Right lobe of liver (tissue), 6 donors: ENCODE results near the gene MYOM3. TPM values are rescaled to one million over a fixed set of nuclear protein-coding genes. Genes with fewer than 3 reads are reported as not detected.
A peak's percentile ranks its signal among the peaks of the same experiment; 100 is the strongest.

Source experiments
- ATAC-seq, 4 donors: fragments of 200-7000 bp; cut with Tn5 transposase; one replicate each; pipeline ENCODE4 v1.9.1; 2020; ENCODE audit warnings: mild to moderate bottlenecking in 4 of 4, moderate library complexity in 4 of 4
- DNase-seq, 3 donors: peaks; one replicate each; pipeline ENCODE4 v3.0.0-alpha.2; 2020
- H3K27ac ChIP-seq, 3 donors: fragments of 200-600 bp; one replicate each; pipeline ENCODE4 v1.8.0; 2022
- H3K27me3 ChIP-seq, 2 donors: fragments of 200-600 bp; one replicate each; pipeline ENCODE4 v1.8.0; 2022
- H3K36me3 ChIP-seq, 4 donors: fragments of 200-600 bp; sonication (generic) in 1 of 4; one replicate each; pipeline versions ENCODE4 v1.5.1 to v1.8.0; 2017 to 2022; ENCODE audit warnings: control low read depth in 1 of 4
- H3K4me1 ChIP-seq, 4 donors: fragments of 200-600 bp; sonication (generic) in 1 of 4; one replicate each; pipeline versions ENCODE4 v1.5.1 to v1.8.0; 2017 to 2022; ENCODE audit warnings: control low read depth in 1 of 4
- H3K4me3 ChIP-seq, 3 donors: fragments of 200-600 bp; one replicate each; pipeline ENCODE4 v1.8.0; 2022
- H3K9me3 ChIP-seq, 4 donors: fragments of 200-600 bp; sonication (generic) in 1 of 4; one replicate each; pipeline versions ENCODE4 v1.5.1 to v1.8.0; 2017 to 2022; ENCODE audit warnings: control low read depth in 1 of 4
- CTCF ChIP-seq, 4 donors: fragments of 200-600 bp in 3 of 4; fragments of 450-650 bp in 1 of 4; IDR thresholded peaks; one replicate each; pipeline versions ENCODE4 v1.5.1 to v1.8.0; 2016 to 2022; ENCODE audit warnings: antibody characterized with exemption in 4 of 4, mild to moderate bottlenecking in 2 of 4
- POLR2A ChIP-seq: fragments of 450-650 bp; IDR thresholded peaks from one replicate; pipeline ENCODE4 v1.6.1; 2017; ENCODE audit warnings: antibody characterized with exemption, mild to moderate bottlenecking
- WGBS: methylation state at CpG from one replicate; pipeline ENCODE4 v1.1.6; 2018; ENCODE audit warnings: low coverage, low lambda C conversion rate; ENCODE audit not compliant: insufficient coverage; ENCODE audit errors: missing lambda C conversion rate; 5-methylcytosine and 5-hydroxymethylcytosine counted together
- intact Hi-C, 2 donors: fragments of 100-400 bp; cut with DNase I; formaldehyde crosslinking; loops; one replicate each; pipeline versions ENCODE4 v1.11.2 to v1.14.1; 2022
- total RNA-seq, 6 experiments: library from RNA; depleted of rRNA in 2 of 6; stranded (reverse); fragments of >200 nt in 2 of 6; fragmentation: NEBNext Ultra II Directional in 3 of 6; extraction: Animal tissue kit (Norgen Biotek cat#: 25700) in 3 of 6; gene quantifications; one replicate each; pipeline versions ENCODE4 v1.1.0 to v1.2.4, GENCODE V29; 2016 to 2023
- donor health status: DM: no; HTN: yes; CAD: no.
- donor health status: DM: no; HTN: no; CAD: no.
- donor health status: DM: no; HTN: no; CAD: no.
- donor health status: DM: no; HTN: yes; CAD: no.
- donor health status: DM: no; HTN: yes; CAD: no.

Gene MYOM3
- total RNA-seq, 6 experiments from 2014 or later = 0.04 to 0.37 (median 0.13) TPM

- 4% methylated on average over 12 of the region's 12 CpGs for WGBS
- peak overlapping the region in 1 of 3 donors; percentile 17 for H3K4me3 ChIP-seq
- intact Hi-C loops = no loop called here
These were observed 39.2 kb upstream of the MYOM3 start for GRCh38 chr1:24151175-24151533.

DNA sequence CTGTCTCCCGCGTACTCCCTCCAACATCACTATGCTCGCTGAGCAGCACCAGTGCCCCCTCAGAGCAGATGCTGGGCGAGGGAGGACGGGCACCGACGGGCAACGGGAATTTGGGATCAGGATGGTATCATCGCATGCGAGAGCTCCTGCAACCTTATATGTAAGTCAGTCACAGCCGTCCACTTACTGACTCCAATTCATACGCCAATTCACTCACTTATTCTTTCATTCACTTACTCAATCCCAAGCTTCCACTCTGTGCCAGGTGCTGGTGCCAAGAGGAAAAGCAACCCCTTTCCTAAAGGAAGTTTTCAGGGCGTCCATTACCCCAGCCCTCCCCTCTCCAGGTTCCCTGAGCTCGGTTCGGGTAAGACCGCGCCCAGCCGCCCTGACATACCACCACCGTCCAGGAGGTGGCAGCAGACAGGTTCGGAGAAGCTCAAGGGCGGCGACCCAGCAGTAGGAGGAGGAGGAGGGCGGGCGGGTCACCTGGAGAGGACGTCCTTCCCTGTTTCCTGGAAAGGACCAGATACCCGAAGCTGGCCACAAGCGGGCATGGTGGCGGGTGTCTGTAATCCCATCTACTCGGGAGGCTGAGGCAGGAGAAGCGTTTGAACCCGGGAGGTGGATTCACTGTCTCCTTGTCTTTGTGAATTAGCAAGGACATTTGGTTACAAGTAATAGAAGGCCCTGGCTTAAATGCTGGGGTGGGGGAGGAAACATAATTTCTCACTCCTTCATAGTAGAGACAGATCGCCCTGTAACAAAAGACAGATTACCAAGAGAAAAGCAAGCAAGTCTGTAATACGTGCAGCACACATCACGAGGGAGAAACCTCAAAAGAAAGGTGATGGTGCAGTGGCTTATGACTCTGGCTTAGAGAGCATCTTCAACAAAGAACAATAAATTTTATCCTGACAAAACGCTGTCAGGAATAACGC lies 38.6 kb upstream of the MYOM3 start:
- Histone ChIP-seq H3K9me3 (no peaks in the 10 kb centered on the region), H3K4me3 (peak overlapping the region in 1 of 3 donors; percentile 17), H3K36me3 (no peaks in the 10 kb centered on the region), H3K27ac (peak overlapping the region in 2 of 3 donors; percentile 32 to 76), H3K27me3 (no peaks in the 10 kb centered on the region), H3K4me1 (peaks cover 0 to 24% (median 0%) of the 10 kb centered on the region in 4 donors)
- DNase-seq = peak; percentile 90 to 94 (median 92)
- peak; percentile 93 to 96 (median 94) for ATAC-seq
- 11% methylated on average over 35 of the region's 36 CpGs for WGBS
- TF ChIP-seq POLR2A (peak; percentile 38), CTCF (IDR thresholded peaks at IDR 0.05) (peak; percentile 83 to 94 (median 86))
- intact Hi-C loops = no loop called here

More at GRCh38 chr1:24151175-24151533, 39.2 kb upstream of the MYOM3 start:
- DNase-seq (peak; percentile 65 to 81 (median 70)), ATAC-seq (peak; percentile 37 to 49 (median 44))
- Histone ChIP-seq H3K27ac (peak overlapping the region in 2 of 3 donors; percentile 32 to 76), H3K9me3 (no peaks in the 10 kb centered on the region), H3K4me1 (peaks cover 0 to 28% (median 0%) of the 10 kb centered on the region in 4 donors), H3K36me3 (no peaks in the 10 kb centered on the region), H3K27me3 (no peaks in the 10 kb centered on the region)
- TF ChIP-seq POLR2A (no peak), CTCF (IDR thresholded peaks at IDR 0.05) (no peak)

- intact Hi-C loops = no loop called here
- Histone ChIP-seq H3K9me3 (no peaks in the 10 kb centered on the region), H3K4me3 (no peak overlapping the region), H3K27ac (no peak overlapping the region), H3K4me1 (peaks cover 0 to 18% (median 0%) of the 10 kb centered on the region in 4 donors), H3K36me3 (no peaks in the 10 kb centered on the region), H3K27me3 (no peaks in the 10 kb centered on the region)
- TF ChIP-seq CTCF (IDR thresholded peaks at IDR 0.05) (no peak), POLR2A (no peak)
- 29% methylated on average over 3 of the region's 5 CpGs for WGBS
- ATAC-seq (peak in 1 of 4 donors; percentile 5), DNase-seq (no peak)
These were observed 37.9 kb upstream of the MYOM3 start for GRCh38 chr1:24149866-24150233.

DNA sequence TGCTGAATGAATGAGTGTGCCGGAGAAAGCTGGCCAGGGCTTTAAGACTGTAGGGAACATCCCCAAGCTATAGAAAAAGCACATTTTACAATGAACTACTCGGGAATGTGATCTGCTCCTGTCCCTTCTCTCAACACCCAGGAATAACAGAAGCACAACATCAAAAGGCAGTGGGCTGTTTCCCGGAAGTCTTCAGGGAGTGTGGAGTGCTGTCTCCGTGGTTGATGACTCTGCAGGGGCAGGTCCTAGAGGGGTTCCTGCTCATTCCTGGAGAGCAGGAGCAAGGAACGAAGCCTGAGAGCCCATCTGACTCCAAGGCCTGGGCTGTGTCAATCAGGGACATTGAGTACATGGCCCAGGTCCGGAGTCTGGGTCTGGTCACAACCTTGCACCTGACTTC lies 35.9 kb upstream of the MYOM3 start:
- Histone ChIP-seq H3K36me3 (no peaks in the 10 kb centered on the region), H3K4me3 (no peak overlapping the region), H3K27me3 (no peaks in the 10 kb centered on the region), H3K4me1 (peaks cover 0 to 23% (median 2%) of the 10 kb centered on the region in 4 donors), H3K9me3 (no peaks in the 10 kb centered on the region), H3K27ac (no peak overlapping the region)
- intact Hi-C loops = no loop called here
- ATAC-seq (no peak), DNase-seq (no peak)
- WGBS = 43% methylated on average over 3 of the region's 6 CpGs
- TF ChIP-seq CTCF (IDR thresholded peaks at IDR 0.05) (no peak), POLR2A (no peak)
